Uterus (tissue), 2 donors: ENCODE data around the gene BTBD2.

Experiments used
- POLR2A ChIP-seq, 2 donors: fragments of 450-650 bp; IDR thresholded peaks; one replicate each; pipeline ENCODE4 v1.6.1; 2016; ENCODE audit warnings: antibody characterized with exemption in 2 of 2, mild to moderate bottlenecking in 1 of 2, moderate library complexity in 1 of 2
- TF ChIP-seq, protein P1 (sequence below), 4 experiments: fragments of 200-600 bp in 2 of 4; fragments of 450-650 bp in 2 of 4; sonication (generic) in 2 of 4; IDR thresholded peaks; one replicate each; pipeline ENCODE4 v1.5.1; 2016 to 2019; ENCODE audit warnings: antibody characterized with exemption in 4 of 4, mild to moderate bottlenecking in 2 of 4, moderate library complexity in 1 of 4

DNA sequence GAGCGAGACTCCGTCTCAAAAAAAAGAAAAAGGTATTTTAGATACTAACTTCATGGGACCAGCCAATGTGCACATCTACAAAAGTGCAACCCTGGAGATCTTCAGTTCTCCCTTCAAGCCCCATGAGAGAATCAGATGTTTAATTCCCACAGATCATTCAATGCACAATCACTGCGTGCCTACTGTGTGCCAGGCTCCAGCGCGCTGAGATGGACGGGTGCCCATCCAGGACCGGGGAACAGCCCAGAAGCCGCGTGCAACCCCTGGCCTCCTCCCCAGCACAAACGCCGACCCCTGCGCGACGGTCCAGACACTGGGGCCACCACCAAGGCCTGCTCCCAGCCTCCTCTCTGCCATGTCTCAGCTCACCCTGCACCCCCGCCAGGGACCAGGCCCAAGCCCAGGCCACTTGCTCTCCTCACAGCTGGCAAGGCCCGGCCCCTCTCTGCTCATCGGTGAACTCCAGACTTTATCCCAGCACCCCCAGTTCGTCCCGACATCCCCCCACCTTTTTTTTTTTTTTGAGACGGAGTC lies 5.3 kb downstream of the BTBD2 start:
- TF ChIP-seq, protein P1, sequence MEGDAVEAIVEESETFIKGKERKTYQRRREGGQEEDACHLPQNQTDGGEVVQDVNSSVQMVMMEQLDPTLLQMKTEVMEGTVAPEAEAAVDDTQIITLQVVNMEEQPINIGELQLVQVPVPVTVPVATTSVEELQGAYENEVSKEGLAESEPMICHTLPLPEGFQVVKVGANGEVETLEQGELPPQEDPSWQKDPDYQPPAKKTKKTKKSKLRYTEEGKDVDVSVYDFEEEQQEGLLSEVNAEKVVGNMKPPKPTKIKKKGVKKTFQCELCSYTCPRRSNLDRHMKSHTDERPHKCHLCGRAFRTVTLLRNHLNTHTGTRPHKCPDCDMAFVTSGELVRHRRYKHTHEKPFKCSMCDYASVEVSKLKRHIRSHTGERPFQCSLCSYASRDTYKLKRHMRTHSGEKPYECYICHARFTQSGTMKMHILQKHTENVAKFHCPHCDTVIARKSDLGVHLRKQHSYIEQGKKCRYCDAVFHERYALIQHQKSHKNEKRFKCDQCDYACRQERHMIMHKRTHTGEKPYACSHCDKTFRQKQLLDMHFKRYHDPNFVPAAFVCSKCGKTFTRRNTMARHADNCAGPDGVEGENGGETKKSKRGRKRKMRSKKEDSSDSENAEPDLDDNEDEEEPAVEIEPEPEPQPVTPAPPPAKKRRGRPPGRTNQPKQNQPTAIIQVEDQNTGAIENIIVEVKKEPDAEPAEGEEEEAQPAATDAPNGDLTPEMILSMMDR (IDR thresholded peaks at IDR 0.05) = no peak
- TF ChIP-seq POLR2A (IDR thresholded peaks at IDR 0.05) = no peak
